Astrocyte of the cerebellum (primary cell): ENCODE measurements around the gene RBM18.

Source experiments
- DNase-seq: peaks from one replicate; pipeline ENCODE4 v3.0.0-alpha.2; 2011; ENCODE audit warnings: low read depth
- H3K4me3 ChIP-seq: 2 replicates; pipeline ENCODE4 v1.5.1; 2011; ENCODE audit warnings: mild to moderate bottlenecking, low read depth, low read length, moderate library complexity
- in situ Hi-C: cut with HindIII; loops from 2 replicates; pipeline ENCODE4 v1.10.0; 2017; ENCODE audit warnings: low sequenced_read_pairs
- TF ChIP-seq, protein P1 (sequence below): IDR thresholded peaks from 2 replicates; pipeline ENCODE4 v1.5.1; 2012; ENCODE audit warnings: low read length, low read depth, moderate library complexity, mild to moderate bottlenecking; ENCODE audit errors: missing control alignments

The RBM18 gene

DNA sequence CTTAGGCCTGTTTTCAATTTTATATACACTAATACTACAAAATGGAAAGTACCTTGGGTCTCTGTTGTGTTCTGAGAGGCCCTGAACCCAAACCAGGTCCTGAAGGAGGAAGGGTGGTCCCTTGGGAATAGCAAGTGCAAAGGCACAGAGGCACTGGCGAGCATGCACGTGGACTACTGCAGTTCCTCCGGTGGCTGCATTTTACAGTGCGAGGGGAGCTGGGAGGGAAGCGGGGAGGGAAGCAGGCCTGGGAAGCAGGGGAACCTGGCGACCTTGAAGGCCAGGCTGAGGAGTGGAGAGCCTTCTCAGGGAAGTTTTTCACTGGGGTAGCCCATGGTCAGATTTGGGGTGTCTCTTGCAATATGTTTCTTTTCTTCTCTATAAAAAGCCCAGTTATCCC, 71.0 kb downstream of the RBM18 start:
- DNase-seq, result no peak
- H3K4me3 ChIP-seq, result no peak overlapping the region
- in situ Hi-C loops, result no loop called here
- TF ChIP-seq, protein P1, sequence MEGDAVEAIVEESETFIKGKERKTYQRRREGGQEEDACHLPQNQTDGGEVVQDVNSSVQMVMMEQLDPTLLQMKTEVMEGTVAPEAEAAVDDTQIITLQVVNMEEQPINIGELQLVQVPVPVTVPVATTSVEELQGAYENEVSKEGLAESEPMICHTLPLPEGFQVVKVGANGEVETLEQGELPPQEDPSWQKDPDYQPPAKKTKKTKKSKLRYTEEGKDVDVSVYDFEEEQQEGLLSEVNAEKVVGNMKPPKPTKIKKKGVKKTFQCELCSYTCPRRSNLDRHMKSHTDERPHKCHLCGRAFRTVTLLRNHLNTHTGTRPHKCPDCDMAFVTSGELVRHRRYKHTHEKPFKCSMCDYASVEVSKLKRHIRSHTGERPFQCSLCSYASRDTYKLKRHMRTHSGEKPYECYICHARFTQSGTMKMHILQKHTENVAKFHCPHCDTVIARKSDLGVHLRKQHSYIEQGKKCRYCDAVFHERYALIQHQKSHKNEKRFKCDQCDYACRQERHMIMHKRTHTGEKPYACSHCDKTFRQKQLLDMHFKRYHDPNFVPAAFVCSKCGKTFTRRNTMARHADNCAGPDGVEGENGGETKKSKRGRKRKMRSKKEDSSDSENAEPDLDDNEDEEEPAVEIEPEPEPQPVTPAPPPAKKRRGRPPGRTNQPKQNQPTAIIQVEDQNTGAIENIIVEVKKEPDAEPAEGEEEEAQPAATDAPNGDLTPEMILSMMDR, result no peak

DNA sequence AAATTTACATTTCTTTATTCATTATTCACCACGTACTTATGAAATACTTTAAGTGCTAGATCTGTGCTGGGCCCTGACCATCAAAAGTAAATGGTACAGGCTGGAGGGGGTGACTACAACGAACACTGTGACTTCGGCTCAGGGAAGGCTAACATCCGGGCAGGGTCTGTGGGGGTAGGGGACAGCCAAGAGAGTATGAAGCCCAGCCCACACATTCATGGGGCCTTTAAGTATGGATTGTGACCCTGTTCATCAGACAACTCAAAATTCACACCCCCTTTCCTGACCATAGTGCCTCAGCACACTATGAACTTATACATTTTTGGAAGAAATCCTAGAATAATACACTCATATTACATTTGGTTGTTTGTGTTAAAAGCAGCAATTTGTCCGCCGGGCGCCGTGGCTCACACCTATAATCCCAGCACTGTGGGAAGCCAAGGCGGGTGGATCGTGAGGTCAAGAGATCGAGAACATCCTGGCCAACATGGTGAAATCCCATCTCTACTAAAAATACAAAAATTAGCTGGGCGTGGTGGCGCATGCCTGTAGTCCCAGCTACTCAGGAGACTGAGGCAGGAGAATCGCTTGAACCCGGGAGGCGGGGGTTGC, 71.6 kb downstream of the RBM18 start:
- TF ChIP-seq, protein P1, result no peak
- in situ Hi-C loops, result no loop called here
- H3K4me3 ChIP-seq, result no peak overlapping the region
- no peak for DNase-seq

DNA sequence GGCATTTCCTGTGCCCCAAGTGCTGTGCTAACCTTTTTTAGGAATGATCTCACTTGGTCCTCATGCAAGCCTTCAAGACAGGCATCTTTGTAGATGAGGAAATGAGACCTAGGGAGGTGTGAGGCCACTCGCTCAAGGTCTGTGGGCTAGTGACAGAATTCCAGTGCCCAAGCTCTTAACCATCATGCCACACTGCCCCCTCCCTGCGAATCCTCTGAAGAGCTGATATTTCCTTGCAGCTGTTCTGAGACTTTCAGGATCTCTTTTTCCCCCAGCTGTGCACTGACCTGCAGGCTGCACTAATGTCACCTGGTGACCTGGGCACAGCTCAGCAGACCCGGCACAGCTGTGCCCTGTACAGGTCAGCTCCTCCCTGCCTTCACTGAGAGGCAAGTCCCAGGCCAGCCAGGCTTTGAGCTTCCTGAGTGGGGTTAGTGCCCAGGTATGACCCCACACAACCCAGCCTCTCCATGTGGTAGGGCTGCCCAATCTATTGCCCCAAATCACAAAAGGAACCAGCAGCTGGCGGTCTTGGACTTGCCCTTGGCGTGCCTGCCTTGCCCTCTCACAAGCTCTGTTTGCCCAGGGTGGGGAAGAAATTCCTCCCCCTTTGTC, 72.3 kb downstream of the RBM18 start:
- H3K4me3 ChIP-seq, result no peak overlapping the region
- in situ Hi-C loops, result no loop called here
- TF ChIP-seq, protein P1, result no peak
- DNase-seq, result no peak

DNA sequence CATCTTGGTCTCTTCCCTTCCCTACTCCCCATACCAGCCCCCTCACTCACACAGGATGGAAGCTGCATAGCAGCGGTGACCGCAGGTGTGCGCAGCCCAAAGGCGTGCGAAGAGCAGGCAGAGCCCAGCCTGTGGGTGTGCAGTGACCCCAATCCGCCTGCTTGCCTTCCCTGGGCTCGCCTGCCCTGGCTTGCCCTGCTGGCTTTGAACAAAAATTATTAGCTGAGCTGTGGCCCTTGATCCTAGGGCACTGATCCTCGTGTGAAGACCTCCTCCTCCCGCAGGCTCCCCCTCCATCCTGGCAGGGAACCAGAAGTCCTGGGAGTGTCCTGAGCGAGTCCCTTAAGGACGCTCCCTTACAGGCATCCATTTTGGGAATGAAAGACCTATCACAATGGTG, 73.1 kb downstream of the RBM18 start:
- H3K4me3 ChIP-seq, result no peak overlapping the region
- in situ Hi-C loops, result no loop called here
- TF ChIP-seq, protein P1, result no peak
- no peak for DNase-seq

DNA sequence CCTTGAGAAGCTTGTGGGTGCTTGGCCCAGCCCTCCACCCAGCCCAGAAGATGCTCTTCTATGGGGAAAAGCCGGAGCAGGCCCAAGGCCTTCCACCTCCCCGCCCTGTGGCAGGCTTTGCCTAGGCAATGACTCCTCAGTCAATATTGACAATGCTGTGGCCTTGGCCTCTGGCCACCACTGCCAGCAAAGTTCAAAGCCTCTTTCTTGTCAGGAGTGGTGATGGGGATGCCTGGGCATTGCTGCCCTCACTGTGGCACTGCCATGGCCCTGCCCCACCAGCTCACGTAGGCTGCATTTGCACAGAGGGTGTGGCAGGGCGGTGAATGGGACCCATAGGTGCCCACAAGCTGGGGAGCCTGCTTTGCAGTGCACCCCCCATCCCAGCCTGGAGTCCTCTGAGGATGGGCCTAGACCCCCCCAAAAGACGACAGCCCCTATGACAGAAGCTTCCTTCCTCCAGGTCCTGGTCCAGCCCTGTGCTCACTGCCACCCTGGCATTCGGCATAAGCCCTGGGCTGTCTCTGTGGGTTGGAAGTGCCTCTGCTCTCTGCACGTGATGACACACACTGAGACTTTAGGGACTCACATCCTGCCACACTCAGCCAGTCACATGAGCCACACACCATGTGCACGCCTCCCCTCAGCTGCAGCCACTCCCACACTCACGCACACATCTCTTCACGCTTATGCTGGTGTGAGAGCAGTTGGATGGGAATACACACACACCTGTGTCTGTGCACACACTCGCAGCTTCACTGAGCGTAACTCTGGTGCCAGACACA, 73.9 kb downstream of the RBM18 start:
- in situ Hi-C loops, result no loop called here
- no peak for DNase-seq
- TF ChIP-seq, protein P1, result no peak
- H3K4me3 ChIP-seq, result no peak overlapping the region

DNA sequence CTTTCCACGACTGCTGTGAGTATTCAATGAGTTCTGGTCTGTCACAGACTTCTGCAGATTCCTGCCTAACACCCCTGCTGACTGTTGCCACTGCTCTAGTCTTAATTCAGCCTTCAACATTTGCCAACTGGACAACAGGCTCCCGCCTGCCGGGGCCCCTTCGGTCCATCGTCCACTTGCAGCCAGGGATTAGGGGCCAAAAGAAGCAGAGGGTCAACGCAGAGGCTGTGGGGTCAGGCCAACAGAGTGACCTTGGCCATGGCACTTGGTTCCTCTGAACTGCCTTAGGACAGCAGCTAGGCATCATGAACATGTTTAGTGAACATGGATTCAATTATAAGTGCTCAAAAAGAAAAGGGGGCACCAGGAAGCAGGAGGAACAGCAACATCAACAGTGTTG, 76.3 kb downstream of the RBM18 start:
- H3K4me3 ChIP-seq, result no peak overlapping the region
- in situ Hi-C loops, result no loop called here
- TF ChIP-seq, protein P1, result no peak
- DNase-seq, result no peak
